ENCODE data around the gene SHE.
"Not testable (repeated sequence)": the region's sequence is repeated elsewhere in the genome, so short reads cannot be mapped to it uniquely, and the experiment has no call there.

The SHE gene

GRCh38 chr1:154512760-154513159 lies 10.5 kb upstream of the SHE start:
- no peak for DNase-seq

- DNase-seq, result no peak
These were observed 1.7 kb upstream of the SHE start for GRCh38 chr1:154503898-154504297.

GRCh38 chr1:154502744-154503115 lies 518 bp upstream of the SHE start:
- DNase-seq, result no peak

GRCh38 chr1:154501423-154502065 lies 668 bp downstream of the SHE start:
- DNase-seq, result no peak

GRCh38 chr1:154500533-154500932 lies 1.7 kb downstream of the SHE start:
- DNase-seq, result no peak

- no peak for DNase-seq
These were observed 2.8 kb downstream of the SHE start for GRCh38 chr1:154499446-154499845.

- DNase-seq, result no peak
These were observed 5.0 kb downstream of the SHE start for GRCh38 chr1:154497026-154497806.

- no peak for DNase-seq
These were observed 5.8 kb downstream of the SHE start for GRCh38 chr1:154496383-154496782.

- no peak for DNase-seq
These were observed 6.5 kb downstream of the SHE start for GRCh38 chr1:154495496-154496273.

- DNase-seq, result no peak
These were observed 8.9 kb downstream of the SHE start for GRCh38 chr1:154493276-154493675.

- no peak for DNase-seq
These were observed 10.1 kb downstream of the SHE start for GRCh38 chr1:154492115-154492514.

GRCh38 chr1:154490317-154490716 lies 11.9 kb downstream of the SHE start:
- no peak for DNase-seq

GRCh38 chr1:154489695-154490274 lies 12.4 kb downstream of the SHE start:
- no peak for DNase-seq

- no peak for DNase-seq
These were observed 13.3 kb downstream of the SHE start for GRCh38 chr1:154488922-154489321.

GRCh38 chr1:154486756-154487155 lies 15.5 kb downstream of the SHE start:
- DNase-seq, result not testable (repeated sequence)

GRCh38 chr1:154485910-154486496 lies 16.2 kb downstream of the SHE start:
- DNase-seq, result no peak

GRCh38 chr1:154485106-154485505 lies 17.1 kb downstream of the SHE start:
- DNase-seq, result no peak

- DNase-seq, result no peak
These were observed 18.0 kb downstream of the SHE start for GRCh38 chr1:154483941-154484803.

GRCh38 chr1:154481053-154481452 lies 21.2 kb downstream of the SHE start:
- DNase-seq, result no peak

- DNase-seq, result no peak
These were observed 22.3 kb downstream of the SHE start for GRCh38 chr1:154479764-154480421.

GRCh38 chr1:154478639-154479038 lies 23.6 kb downstream of the SHE start:
- DNase-seq, result no peak

GRCh38 chr1:154478013-154478412 lies 24.2 kb downstream of the SHE start:
- no peak for DNase-seq
